ENCODE measurements around the gene COQ4. TPM values are rescaled to one million over a fixed set of nuclear protein-coding genes. Genes with fewer than 3 reads are reported as not detected.
A peak's percentile ranks its signal among the peaks of the same experiment; 100 is the strongest.

Gene COQ4
- total RNA-seq, 3 donors from 2014 or later: 30.2 to 59.7 (median 46.2) TPM

GRCh38 chr9:128317629-128318028 lies 5.0 kb upstream of the COQ4 start:
- TF ChIP-seq POLR2AphosphoS5 (IDR thresholded peaks at IDR 0.05) (no peak), POLR2A (IDR thresholded peaks at IDR 0.05) (no peak), CTCF (IDR thresholded peaks at IDR 0.05) (no peak)
- Histone ChIP-seq H3K4me1 (peaks cover 3 to 4% of the 10 kb centered on the region in 2 donors), H3K27me3 (no peaks in the 10 kb centered on the region), H3K27ac (no peak overlapping the region), H3K4me3 (no peak overlapping the region), H3K9me3 (no peaks in the 10 kb centered on the region), H3K36me3 (peaks cover 6% of the 10 kb centered on the region)
- DNase-seq (ENCODE audit: low spot score in 2 of 2): no peak
- intact Hi-C loops (cut with DNase I; ENCODE audit: low total_unique reads): no loop called here

GRCh38 chr9:128321343-128321742 lies 1.3 kb upstream of the COQ4 start:
- TF ChIP-seq POLR2AphosphoS5 (IDR thresholded peaks at IDR 0.05): no peak
- TF ChIP-seq CTCF (IDR thresholded peaks at IDR 0.05): no peak
- TF ChIP-seq POLR2A (IDR thresholded peaks at IDR 0.05): no peak
- DNase-seq (ENCODE audit: low spot score in 2 of 2): no peak
- Histone ChIP-seq H3K27ac (no peak overlapping the region), H3K27me3 (no peaks in the 10 kb centered on the region), H3K4me3 (peak overlapping the region in 2 of 3 donors; percentile 78 to 95), H3K4me1 (peaks cover 3 to 20% of the 10 kb centered on the region in 2 donors), H3K9me3 (no peaks in the 10 kb centered on the region), H3K36me3 (no peaks in the 10 kb centered on the region)
- intact Hi-C loops (cut with DNase I; ENCODE audit: low total_unique reads): no loop called here

- no peak for DNase-seq (ENCODE audit: low spot score in 2 of 2)
- TF ChIP-seq POLR2A (IDR thresholded peaks at IDR 0.05): no peak
- no peak for TF ChIP-seq CTCF (IDR thresholded peaks at IDR 0.05)
- TF ChIP-seq POLR2AphosphoS5 (IDR thresholded peaks at IDR 0.05): no peak
- Histone ChIP-seq H3K4me3 (peak overlapping the region; percentile 78 to 95 (median 94)), H3K36me3 (no peaks in the 10 kb centered on the region), H3K4me1 (peaks cover 3 to 20% of the 10 kb centered on the region in 2 donors), H3K27ac (peak overlapping the region; percentile 82 to 87), H3K27me3 (no peaks in the 10 kb centered on the region), H3K9me3 (no peaks in the 10 kb centered on the region)
- intact Hi-C loops (cut with DNase I; ENCODE audit: low total_unique reads): no loop called here
These were observed 698 bp upstream of the COQ4 start for GRCh38 chr9:128321879-128322403.

- TF ChIP-seq CTCF (IDR thresholded peaks at IDR 0.05): no peak
- TF ChIP-seq POLR2A (IDR thresholded peaks at IDR 0.05): no peak
- no peak for TF ChIP-seq POLR2AphosphoS5 (IDR thresholded peaks at IDR 0.05)
- intact Hi-C loops (cut with DNase I; ENCODE audit: low total_unique reads): no loop called here
- no peak for DNase-seq (ENCODE audit: low spot score in 2 of 2)
- Histone ChIP-seq H3K36me3 (no peaks in the 10 kb centered on the region), H3K9me3 (no peaks in the 10 kb centered on the region), H3K27ac (peak overlapping the region; percentile 82 to 87), H3K27me3 (no peaks in the 10 kb centered on the region), H3K4me1 (peaks cover 3 to 20% of the 10 kb centered on the region in 2 donors), H3K4me3 (peak overlapping the region; percentile 78 to 95 (median 94))
These were observed 632 bp downstream of the COQ4 start for GRCh38 chr9:128323212-128323730.

GRCh38 chr9:128323791-128324190 lies 1.2 kb downstream of the COQ4 start:
- Histone ChIP-seq H3K9me3 (no peaks in the 10 kb centered on the region), H3K4me1 (peaks cover 3 to 20% of the 10 kb centered on the region in 2 donors), H3K4me3 (peak overlapping the region; percentile 78 to 95 (median 94)), H3K27ac (no peak overlapping the region), H3K27me3 (no peaks in the 10 kb centered on the region), H3K36me3 (no peaks in the 10 kb centered on the region)
- TF ChIP-seq POLR2AphosphoS5 (IDR thresholded peaks at IDR 0.05) (no peak), CTCF (IDR thresholded peaks at IDR 0.05) (no peak), POLR2A (IDR thresholded peaks at IDR 0.05) (no peak)
- intact Hi-C loops (cut with DNase I; ENCODE audit: low total_unique reads): no loop called here
- DNase-seq (ENCODE audit: low spot score in 2 of 2): no peak
